A549 (cell line): ENCODE data around the gene MPP3.

Source experiments
- CBX2 ChIP-seq: fragments of 200-600 bp; sonication (generic); IDR thresholded peaks from 2 replicates; pipeline ENCODE4 v1.6.1; 2016; ENCODE audit warnings: low read depth, mild to moderate bottlenecking, borderline replicate concordance
- CHD2 ChIP-seq: fragments of 150-350 bp; IDR thresholded peaks from 2 replicates; pipeline ENCODE4 v1.6.1; 2014; ENCODE audit warnings: low read length; ENCODE audit not compliant: partially characterized antibody
- CTCF ChIP-seq: fragments of >200 bp; sonication (Bioruptor Twin); formaldehyde crosslinking; IDR thresholded peaks from 3 replicates; pipeline ENCODE4 v1.5.1; 2016
- EP300 ChIP-seq, 2 experiments: fragments of >200 bp; sonication (Bioruptor Twin); formaldehyde crosslinking; IDR thresholded peaks; 2 replicates in 1 of 2; 3 replicates in 1 of 2; pipeline ENCODE4 v1.6.1; 2016 to 2017
- JUN ChIP-seq, 2 experiments: fragments of >200 bp; sonication (Bioruptor Twin); formaldehyde crosslinking; IDR thresholded peaks; 2 replicates in 1 of 2; 3 replicates in 1 of 2; pipeline ENCODE4 v1.6.1; 2016 to 2017
- PHF8 ChIP-seq: fragments of 200-600 bp; sonication (generic); IDR thresholded peaks from 2 replicates; pipeline ENCODE4 v1.6.1; 2016; ENCODE audit warnings: low read depth, mild to moderate bottlenecking, antibody characterized with exemption, moderate library complexity, borderline replicate concordance
- POLR2A ChIP-seq: IDR thresholded peaks from 2 replicates; pipeline ENCODE4 v1.6.1; 2012; ENCODE audit warnings: mild to moderate bottlenecking, low read length
- RAD21 ChIP-seq, 2 experiments: fragments of >200 bp in 1 of 2; sonication (Bioruptor Twin) in 1 of 2; formaldehyde crosslinking in 1 of 2; IDR thresholded peaks in 1 of 2; conservative IDR thresholded peaks in 1 of 2; 2 replicates in 1 of 2; 3 replicates in 1 of 2; pipeline ENCODE4 v1.6.1; 2012 to 2018; ENCODE audit warnings: inconsistent platforms in 1 of 2
- RCOR1 ChIP-seq: fragments of 150-350 bp; IDR thresholded peaks from 2 replicates; pipeline ENCODE4 v1.6.1; 2014; ENCODE audit warnings: antibody characterized with exemption, low read length, low read depth
- TP53 ChIP-seq: fragments of 250-450 bp; sonication (Bioruptor Pico); IDR thresholded peaks from 2 replicates; pipeline ENCODE4 v1.5.0; 2021; ENCODE audit warnings: mild to moderate bottlenecking, moderate library complexity
- TF ChIP-seq, protein P1 (sequence below): IDR thresholded peaks from 2 replicates; pipeline ENCODE4 v1.6.1; 2012
- TF ChIP-seq, protein P2 (sequence below): fragments of 250-450 bp; sonication (Bioruptor Pico); IDR thresholded peaks from 2 replicates; pipeline ENCODE4 v1.5.0; 2021; ENCODE audit warnings: mild to moderate bottlenecking, moderate library complexity, borderline replicate concordance

GRCh38 chr17:43881181-43881580 lies 48.2 kb upstream of the MPP3 start:
- TF ChIP-seq RAD21 (conservative IDR thresholded peaks at IDR 0.05 in 1 of 2, IDR thresholded peaks at IDR 0.05 in 1 of 2) (no peak), CTCF (no peak), PHF8 (no peak), CHD2 (no peak), EP300 (IDR thresholded peaks at IDR 0.05) (no peak), RCOR1 (no peak), TP53 (no peak), POLR2A (no peak), JUN (IDR thresholded peaks at IDR 0.05) (no peak), CBX2 (no peak)
- TF ChIP-seq, protein P1, sequence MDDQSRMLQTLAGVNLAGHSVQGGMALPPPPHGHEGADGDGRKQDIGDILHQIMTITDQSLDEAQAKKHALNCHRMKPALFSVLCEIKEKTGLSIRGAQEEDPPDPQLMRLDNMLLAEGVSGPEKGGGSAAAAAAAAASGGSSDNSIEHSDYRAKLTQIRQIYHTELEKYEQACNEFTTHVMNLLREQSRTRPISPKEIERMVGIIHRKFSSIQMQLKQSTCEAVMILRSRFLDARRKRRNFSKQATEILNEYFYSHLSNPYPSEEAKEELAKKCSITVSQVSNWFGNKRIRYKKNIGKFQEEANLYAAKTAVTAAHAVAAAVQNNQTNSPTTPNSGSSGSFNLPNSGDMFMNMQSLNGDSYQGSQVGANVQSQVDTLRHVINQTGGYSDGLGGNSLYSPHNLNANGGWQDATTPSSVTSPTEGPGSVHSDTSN: no peak
- TF ChIP-seq, protein P2, sequence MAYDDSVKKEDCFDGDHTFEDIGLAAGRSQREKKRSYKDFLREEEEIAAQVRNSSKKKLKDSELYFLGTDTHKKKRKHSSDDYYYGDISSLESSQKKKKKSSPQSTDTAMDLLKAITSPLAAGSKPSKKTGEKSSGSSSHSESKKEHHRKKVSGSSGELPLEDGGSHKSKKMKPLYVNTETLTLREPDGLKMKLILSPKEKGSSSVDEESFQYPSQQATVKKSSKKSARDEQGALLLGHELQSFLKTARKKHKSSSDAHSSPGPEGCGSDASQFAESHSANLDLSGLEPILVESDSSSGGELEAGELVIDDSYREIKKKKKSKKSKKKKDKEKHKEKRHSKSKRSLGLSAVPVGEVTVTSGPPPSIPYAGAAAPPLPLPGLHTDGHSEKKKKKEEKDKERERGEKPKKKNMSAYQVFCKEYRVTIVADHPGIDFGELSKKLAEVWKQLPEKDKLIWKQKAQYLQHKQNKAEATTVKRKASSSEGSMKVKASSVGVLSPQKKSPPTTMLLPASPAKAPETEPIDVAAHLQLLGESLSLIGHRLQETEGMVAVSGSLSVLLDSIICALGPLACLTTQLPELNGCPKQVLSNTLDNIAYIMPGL: no peak
